PC-3 (cell line): ENCODE results near the gene PMPCB. TPM values are rescaled to one million over a fixed set of nuclear protein-coding genes. Genes with fewer than 3 reads are reported as not detected.

Source experiments
- ATAC-seq: fragments of 200-7000 bp; cut with Tn5 transposase; 2 replicates; pipeline ENCODE4 v1.9.1; 2020; ENCODE audit warnings: mild to moderate bottlenecking, moderate library complexity
- BruUV-seq: library from RNA; stranded (reverse); fragments of 400-500 nt; replicated peaks from 2 replicates; lab custom pipeline; 2021; lab: Mats Ljungman, UMichigan
- CTCF ChIA-PET: fragments of 300-600 bp; sonication (Branson Sonifier 250); formaldehyde crosslinking; loops from one replicate; lab custom pipeline; 2022; ENCODE audit warnings: antibody characterized with exemption; lab: Charles Lee
- POLR2A ChIA-PET: fragments of 300-600 bp; sonication (Branson Sonifier 250); formaldehyde crosslinking; loops from one replicate; lab custom pipeline; 2022; ENCODE audit warnings: antibody characterized with exemption; ENCODE audit not compliant: unreplicated experiment; lab: Charles Lee
- DNase-seq: peaks from one replicate; pipeline ENCODE4 v3.0.0-alpha.2; 2015
- H2AFZ ChIP-seq: fragments of 300-600 bp; sonication (generic); 2 replicates; pipeline ENCODE4 v1.6.0; 2016; ENCODE audit warnings: antibody characterized with exemption, low read length
- H3F3A ChIP-seq: fragments of 300-600 bp; sonication (generic); one replicate; pipeline ENCODE4 v1.6.0; 2017; ENCODE audit warnings: antibody characterized with exemption, low read length, control low read depth, mild to moderate bottlenecking; ENCODE audit not compliant: unreplicated experiment
- H3K27ac ChIP-seq: fragments of 300-600 bp; sonication (generic); 2 replicates; pipeline ENCODE4 v1.5.1; 2016; ENCODE audit warnings: mild to moderate bottlenecking, low read length
- H3K27me3 ChIP-seq: fragments of 300-600 bp; sonication (generic); 2 replicates; pipeline ENCODE4 v1.6.1; 2016; ENCODE audit warnings: low read length, mixed read lengths
- H3K36me3 ChIP-seq: fragments of 300-600 bp; sonication (generic); 2 replicates; pipeline ENCODE4 v1.6.1; 2016; ENCODE audit warnings: low read depth, mixed run types, low read length, mixed read lengths
- H3K4me1 ChIP-seq: fragments of 300-600 bp; sonication (generic); 2 replicates; pipeline ENCODE4 v1.5.1; 2016; ENCODE audit warnings: low read length; ENCODE audit not compliant: insufficient read depth
- H3K4me2 ChIP-seq: fragments of 300-600 bp; sonication (generic); 2 replicates; pipeline ENCODE4 v1.6.0; 2016; ENCODE audit warnings: low read length
- H3K4me3 ChIP-seq: fragments of 300-600 bp; sonication (generic); 2 replicates; pipeline ENCODE4 v1.5.1; 2016; ENCODE audit warnings: mild to moderate bottlenecking, low read length, mixed read lengths
- H3K79me2 ChIP-seq: fragments of 300-600 bp; sonication (generic); 2 replicates; pipeline ENCODE4 v1.6.1; 2017; ENCODE audit warnings: low read length, mixed read lengths
- H3K9ac ChIP-seq: fragments of 300-600 bp; sonication (generic); 2 replicates; pipeline ENCODE4 v1.6.0; 2016; ENCODE audit warnings: mild to moderate bottlenecking, low read length
- H3K9me2 ChIP-seq: fragments of 300-600 bp; sonication (generic); replicated peaks from 2 replicates; pipeline ENCODE4 v1.6.1; 2016; ENCODE audit warnings: mixed run types, low read length, mixed read lengths
- H3K9me3 ChIP-seq: fragments of 300-600 bp; sonication (generic); 2 replicates; pipeline ENCODE4 v1.6.1; 2016; ENCODE audit warnings: low read length, mixed read lengths
- H4K20me1 ChIP-seq: fragments of 300-600 bp; sonication (generic); 2 replicates; pipeline ENCODE4 v1.6.1; 2016; ENCODE audit warnings: low read length, mixed read lengths
- CTCF ChIP-seq: fragments of 300-600 bp; sonication (generic); conservative IDR thresholded peaks from 2 replicates; pipeline ENCODE4 v1.5.1; 2017; ENCODE audit warnings: antibody characterized with exemption, low read depth, mild to moderate bottlenecking, low read length
- EZH2 ChIP-seq: fragments of 300-600 bp; sonication (generic); IDR thresholded peaks from one replicate; pipeline ENCODE4 v1.6.1; 2017; ENCODE audit warnings: antibody characterized with exemption, mild to moderate bottlenecking, low read length; ENCODE audit not compliant: unreplicated experiment
- EZH2phosphoT487 ChIP-seq: fragments of 300-600 bp; sonication (generic); IDR thresholded peaks from 2 replicates; pipeline ENCODE4 v1.6.1; 2018; ENCODE audit warnings: mild to moderate bottlenecking, antibody characterized with exemption, low read length, borderline replicate concordance
- intact Hi-C: fragments of 100-400 bp; cut with micrococcal nuclease; formaldehyde crosslinking; loops from 2 replicates; pipeline ENCODE4 v1.9.0; 2023
- total RNA-seq: library from RNA; depleted of rRNA; stranded (reverse); fragments of >200 nt; gene quantifications from 2 replicates; pipeline ENCODE4 v1.2.3, GENCODE V29; 2014

PMPCB gene
- total RNA-seq, 1 experiment from 2014 or later = 49.6 TPM

GRCh38 chr7:103317009-103317408 is 19.8 kb downstream of the PMPCB start:
- Histone ChIP-seq H3K9me2 (no peaks in the 10 kb centered on the region), H3K79me2 (no peaks in the 10 kb centered on the region), H3K27ac (no peak overlapping the region), H3K4me1 (no peaks in the 10 kb centered on the region), H3K4me2 (no peak overlapping the region), H3K36me3 (peaks cover 69% of the 10 kb centered on the region), H3K9ac (no peak overlapping the region), H3K27me3 (no peaks in the 10 kb centered on the region), H2AFZ (no peak overlapping the region), H3K4me3 (no peak overlapping the region), H4K20me1 (no peaks in the 10 kb centered on the region), H3K9me3 (no peaks in the 10 kb centered on the region), H3F3A (no peaks in the 10 kb centered on the region)
- no peak for TF ChIP-seq CTCF
- no peak for TF ChIP-seq EZH2
- TF ChIP-seq EZH2phosphoT487 = no peak
- ChIA-PET POLR2A (no interaction called here), CTCF (no interaction called here)
- intact Hi-C loops = loop anchor here (5.0 kb wide), 1 partner anchor 90 kb away; no protein-coding TSS in a partner anchor
- DNase-seq = no peak
- ATAC-seq = no peak
- no TSS peak for BruUV-seq

- TF ChIP-seq CTCF (no peak), EZH2 (no peak), EZH2phosphoT487 (no peak)
- CTCF ChIA-PET = no interaction called here
- ATAC-seq (no peak), DNase-seq (no peak)
- Histone ChIP-seq H3K36me3 (peaks cover 57% of the 10 kb centered on the region), H3K27me3 (no peaks in the 10 kb centered on the region), H4K20me1 (no peaks in the 10 kb centered on the region), H3K4me1 (no peaks in the 10 kb centered on the region), H2AFZ (no peak overlapping the region), H3K9me2 (no peaks in the 10 kb centered on the region), H3K9ac (no peak overlapping the region), H3K27ac (no peak overlapping the region), H3K79me2 (peaks cover 7% of the 10 kb centered on the region), H3K4me3 (no peak overlapping the region), H3F3A (peaks cover 4% of the 10 kb centered on the region), H3K4me2 (no peak overlapping the region), H3K9me3 (no peaks in the 10 kb centered on the region)
- no TSS peak for BruUV-seq
- POLR2A ChIA-PET = no interaction called here
- intact Hi-C loops = no loop called here
Measured at GRCh38 chr7:103325744-103326143, 28.5 kb downstream of the PMPCB start.

DNA sequence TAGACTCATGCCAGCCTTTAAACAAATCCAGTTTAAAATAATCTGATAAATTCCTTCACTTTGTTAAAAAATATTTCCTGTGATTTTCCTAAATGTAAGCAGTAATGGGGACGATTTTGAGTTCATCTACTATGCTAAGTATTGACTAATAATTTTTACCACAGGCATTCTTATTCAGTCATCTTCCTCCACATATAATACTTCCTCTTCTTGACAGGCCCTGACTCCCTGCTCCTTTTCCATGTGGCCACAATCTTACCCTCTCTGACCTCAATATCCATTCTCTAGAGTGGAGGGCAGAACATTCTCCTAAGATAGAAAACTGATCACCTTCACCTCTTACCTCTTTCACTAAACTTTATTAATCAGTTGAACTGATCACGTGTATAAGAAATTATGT is 39.5 kb downstream of the PMPCB start:
- Histone ChIP-seq H3K9me3 (no peaks in the 10 kb centered on the region), H3K79me2 (peaks cover 63% of the 10 kb centered on the region), H2AFZ (no peak overlapping the region), H3K4me2 (no peak overlapping the region), H3K9me2 (no peaks in the 10 kb centered on the region), H4K20me1 (0 out of 2 replicates have a peak, but pooled peaks cover 8% of the 10 kb centered on the region), H3K9ac (no peak overlapping the region), H3F3A (no peaks in the 10 kb centered on the region), H3K36me3 (peaks cover 49% of the 10 kb centered on the region), H3K27ac (no peak overlapping the region), H3K4me3 (no peak overlapping the region), H3K4me1 (no peaks in the 10 kb centered on the region), H3K27me3 (no peaks in the 10 kb centered on the region)
- intact Hi-C loops = no loop called here
- no peak for ATAC-seq
- CTCF ChIA-PET = no interaction called here
- BruUV-seq = TSS peak; percentile 5
- TF ChIP-seq EZH2 (no peak), EZH2phosphoT487 (no peak), CTCF (no peak)
- POLR2A ChIA-PET = no interaction called here
- DNase-seq = no peak
